HG02852 (cell line): ENCODE measurements around the gene OSM.
"Not testable (repeated sequence)": the region's sequence is repeated elsewhere in the genome, so short reads cannot be mapped to it uniquely, and the experiment has no call there.

ENCODE experiments used
- ATAC-seq: cut with Tn5 transposase; IDR thresholded peaks from one replicate; pipeline ENCODE4 v1.9.1; 2021; ENCODE audit warnings: mild to moderate bottlenecking, moderate library complexity; ENCODE audit not compliant: unreplicated experiment

Gene OSM

GRCh38 chr22:30245985-30246813, 20.5 kb downstream of the OSM start, which contains the start of gene LIF:
Gene LIF, minus strand, starts transcription at chr22:30246759. Its CDS starts 64 bp downstream, at chr22:30246695.
- no peak for ATAC-seq

GRCh38 chr22:30245181-30245984, 21.3 kb downstream of the OSM start:
- ATAC-seq: no peak

- ATAC-seq: no peak
Measured at GRCh38 chr22:30244641-30245040, 22.0 kb downstream of the OSM start.

DNA sequence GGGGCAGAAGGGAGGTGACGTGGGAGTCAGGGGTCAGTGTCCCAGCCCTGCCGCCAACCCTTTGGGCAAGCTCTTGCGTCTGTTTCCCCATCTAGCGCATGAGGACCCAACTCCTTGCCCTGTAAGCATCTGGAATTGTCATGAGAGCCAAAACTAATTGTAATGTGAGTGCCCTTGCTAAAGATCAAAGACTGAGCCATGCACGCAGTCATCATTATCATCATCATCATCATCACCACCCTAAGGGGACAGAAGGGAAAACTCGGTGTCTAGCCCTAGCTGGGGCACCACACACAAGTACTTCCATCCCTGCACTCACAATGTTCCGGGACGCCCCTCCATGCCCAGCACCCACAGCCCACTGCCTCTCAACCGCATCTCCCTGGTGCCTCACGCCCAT, 22.6 kb downstream of the OSM start:
- no peak for ATAC-seq

GRCh38 chr22:30243661-30244060, 23.0 kb downstream of the OSM start:
- ATAC-seq: no peak

- no peak for ATAC-seq
Measured at GRCh38 chr22:30241576-30242371, 24.9 kb downstream of the OSM start.

- no peak for ATAC-seq
Measured at GRCh38 chr22:30240541-30241417, 25.9 kb downstream of the OSM start.

DNA sequence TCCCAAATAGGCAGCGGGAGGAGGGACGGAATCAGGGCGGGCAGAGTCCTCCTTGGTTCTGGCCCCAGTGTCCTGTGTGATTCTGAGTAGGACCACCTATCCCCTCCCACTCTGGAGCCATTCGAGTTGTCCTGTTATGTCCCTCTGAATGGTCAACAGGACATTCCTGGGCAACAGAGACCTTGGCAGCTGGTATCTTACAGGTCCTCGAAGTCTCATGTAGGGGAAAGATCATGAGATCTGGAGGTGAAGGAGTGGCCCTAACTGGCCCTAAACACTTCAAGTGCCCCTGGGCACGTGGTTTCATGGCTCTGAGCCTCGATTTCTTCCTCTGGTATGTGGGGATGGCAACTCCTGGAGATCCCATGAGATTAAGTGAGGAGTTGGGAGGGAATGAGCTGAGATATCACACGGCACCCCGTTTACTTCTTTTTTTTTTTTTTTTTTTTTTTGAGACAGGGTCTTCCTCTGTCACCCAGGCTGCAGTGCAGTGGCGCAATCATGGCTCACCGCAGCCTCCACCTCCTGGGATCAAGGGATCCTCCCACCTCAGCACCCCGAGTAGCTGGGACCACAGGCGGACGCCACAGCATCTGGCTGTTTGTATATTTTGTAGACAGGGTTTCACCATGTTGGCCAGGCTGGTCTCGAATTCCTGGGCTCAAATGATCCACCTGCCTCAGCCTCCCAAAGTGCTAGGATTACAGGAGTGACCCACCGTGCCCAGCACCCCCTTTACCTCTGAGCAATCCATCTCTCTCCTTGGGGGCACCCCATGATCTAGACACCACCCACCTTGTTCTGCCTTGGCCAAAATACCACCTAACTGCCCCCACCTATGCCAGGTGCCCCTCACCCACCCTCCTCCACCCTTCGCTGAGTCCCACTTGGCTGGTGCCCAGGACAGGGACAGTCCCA, 26.9 kb downstream of the OSM start:
- no peak for ATAC-seq

- no peak for ATAC-seq
Measured at GRCh38 chr22:30238661-30239487, 27.8 kb downstream of the OSM start.

DNA sequence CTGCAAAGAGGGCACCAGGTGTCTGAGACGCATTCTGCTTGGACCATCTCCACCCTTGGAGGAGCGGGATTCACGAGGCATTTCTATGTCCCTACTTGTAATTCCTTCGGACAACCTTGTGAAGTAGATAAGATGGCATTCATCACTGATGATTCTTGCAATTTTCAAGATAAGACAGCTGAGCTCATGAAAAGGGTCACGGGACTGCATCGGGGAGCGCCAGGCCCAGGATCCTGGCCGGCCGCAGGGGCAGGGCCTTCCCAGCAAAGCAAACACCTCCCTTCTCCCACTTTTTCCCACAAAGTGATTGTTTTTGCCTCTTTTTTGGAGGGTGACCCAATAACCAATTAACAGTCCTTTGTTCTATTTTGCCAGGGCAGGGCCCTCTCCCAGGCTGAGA, 28.5 kb downstream of the OSM start:
- ATAC-seq: no peak

- no peak for ATAC-seq
Measured at GRCh38 chr22:30236875-30237274, 29.8 kb downstream of the OSM start.

- no peak for ATAC-seq
Measured at GRCh38 chr22:30235687-30236170, 30.9 kb downstream of the OSM start.

DNA sequence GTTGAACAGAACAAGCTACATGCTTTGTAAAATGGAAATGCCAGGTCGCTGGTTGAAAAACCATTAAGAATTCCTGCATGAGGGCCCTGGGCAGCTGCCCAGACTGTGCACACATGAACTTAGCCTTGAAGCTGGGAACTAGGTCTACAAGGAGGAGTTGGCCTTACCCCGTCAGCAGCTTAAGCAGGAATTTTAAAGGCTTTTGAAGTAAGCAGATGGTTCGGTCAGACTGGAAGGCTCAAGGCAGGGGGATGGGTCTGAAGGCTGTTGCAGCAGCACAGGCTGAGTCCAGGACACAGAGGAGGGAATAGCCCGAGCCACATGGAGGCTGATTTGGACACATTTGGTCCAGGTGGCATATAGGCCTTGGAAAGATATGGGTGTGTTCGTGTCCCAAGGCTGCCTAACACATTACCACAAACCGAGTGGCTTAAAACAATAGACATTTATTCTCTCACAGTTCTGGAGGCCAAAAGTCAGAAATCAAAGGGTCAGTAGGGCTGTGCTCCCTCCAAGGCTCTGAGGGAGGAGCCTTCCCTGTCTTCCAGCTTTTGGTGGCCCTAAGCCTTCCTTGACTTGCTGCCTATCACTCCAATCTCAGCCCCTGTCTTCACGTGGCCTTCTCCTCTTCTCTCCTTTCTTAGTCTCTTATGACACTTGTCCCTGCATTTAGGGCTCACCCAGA, 31.7 kb downstream of the OSM start:
- no peak for ATAC-seq

GRCh38 chr22:30234325-30234724, 32.3 kb downstream of the OSM start:
- ATAC-seq: not testable (repeated sequence)

DNA sequence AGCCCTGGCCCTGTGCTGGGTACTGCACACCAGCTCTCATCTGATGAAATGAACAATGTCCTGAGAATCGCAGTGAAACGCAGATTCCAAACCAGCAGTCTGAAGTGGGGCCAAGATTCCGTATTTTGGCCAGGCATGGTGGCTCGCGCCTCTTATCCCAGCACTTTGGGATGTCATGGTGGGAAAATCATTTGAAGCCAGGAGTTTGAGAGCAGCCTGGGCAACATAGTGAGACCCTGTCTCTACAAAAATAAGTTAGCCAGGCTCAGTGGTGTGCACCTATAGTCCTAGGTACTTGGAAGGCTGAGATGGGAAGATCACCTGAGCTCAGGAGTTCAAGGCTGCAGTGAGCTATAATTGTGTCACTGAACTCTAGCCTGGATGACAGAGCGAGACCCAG, 33.1 kb downstream of the OSM start:
- no peak for ATAC-seq

DNA sequence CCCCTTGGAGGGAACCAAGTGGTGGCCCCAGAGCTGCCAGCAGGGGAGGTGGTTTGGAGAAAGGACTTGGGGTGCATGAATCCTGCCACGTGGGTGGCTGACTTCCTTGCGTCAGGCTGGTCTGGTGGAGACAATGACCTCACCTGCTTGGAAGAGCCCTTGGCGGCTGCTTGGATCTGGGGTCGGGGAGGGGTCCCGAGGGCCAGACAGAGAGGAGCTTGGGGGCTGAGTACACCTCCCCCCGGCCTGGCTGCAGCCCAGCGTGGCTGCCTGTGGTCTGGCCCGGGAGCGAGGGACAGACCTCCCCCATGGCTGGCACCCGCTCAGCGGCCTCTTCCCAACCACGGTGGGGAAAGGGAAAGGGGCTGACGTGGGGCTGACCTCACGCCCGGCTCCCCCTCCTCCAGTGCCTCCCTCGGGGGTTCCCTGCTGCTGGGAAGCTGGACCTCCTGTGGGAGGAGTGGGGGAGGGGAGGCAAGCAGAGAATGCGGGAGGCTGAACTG, 33.9 kb downstream of the OSM start:
- ATAC-seq: no peak

- ATAC-seq: no peak
Measured at GRCh38 chr22:30230787-30231461, 35.7 kb downstream of the OSM start.
